ENCODE measurements around the gene POLR1A. TPM values are rescaled to one million over a fixed set of nuclear protein-coding genes. Genes with fewer than 3 reads are reported as not detected.

The POLR1A gene
- total RNA-seq, 1 experiment from 2014 or later, result 47.5 TPM

DNA sequence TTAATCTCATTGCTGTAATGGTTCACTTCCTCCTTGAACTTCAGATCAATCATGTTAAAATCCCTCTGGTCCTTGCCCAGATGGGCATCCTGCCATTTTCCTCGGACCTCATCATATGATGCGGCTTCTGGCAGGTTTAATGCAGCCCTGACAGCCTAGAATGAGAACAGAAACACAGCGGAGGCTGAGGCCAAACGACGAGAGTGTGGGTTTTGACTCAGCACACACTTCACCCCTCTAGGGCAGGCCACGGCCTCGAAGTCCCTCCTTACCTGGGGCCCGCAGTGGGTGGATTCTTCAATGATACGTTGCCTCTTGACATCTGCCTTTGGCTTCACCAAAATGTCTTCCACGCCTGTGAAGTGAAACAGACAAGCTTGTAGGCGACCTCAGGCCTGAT lies 56.8 kb downstream of the POLR1A start:
- no peak overlapping the region for H3K4me3 Mint-ChIP-seq
- H3K27me3 Mint-ChIP-seq (ENCODE audit: low read depth), result no peaks in the 10 kb centered on the region
- DNase-seq (ENCODE audit: low spot score) (no peak), ATAC-seq (no peak)
- H3K27ac Mint-ChIP-seq, result no peak overlapping the region
- ChIA-PET CTCF (no interaction called here), POLR2A (no interaction called here)
- TF ChIP-seq FOXJ3 (CRISPR knock-in tag; IDR thresholded peaks at IDR 0.05; ENCODE audit: borderline replicate concordance), result no peak
- TF ChIP-seq NR2C2 (CRISPR knock-in tag; IDR thresholded peaks at IDR 0.05), result no peak
- TF ChIP-seq CREB1 (CRISPR knock-in tag; IDR thresholded peaks at IDR 0.05), result no peak
- no peak for TF ChIP-seq KAT7 (CRISPR knock-in tag; IDR thresholded peaks at IDR 0.05; ENCODE audit: borderline replicate concordance)
- TF ChIP-seq, protein P1, sequence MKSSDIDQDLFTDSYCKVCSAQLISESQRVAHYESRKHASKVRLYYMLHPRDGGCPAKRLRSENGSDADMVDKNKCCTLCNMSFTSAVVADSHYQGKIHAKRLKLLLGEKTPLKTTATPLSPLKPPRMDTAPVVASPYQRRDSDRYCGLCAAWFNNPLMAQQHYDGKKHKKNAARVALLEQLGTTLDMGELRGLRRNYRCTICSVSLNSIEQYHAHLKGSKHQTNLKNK (CRISPR knock-in tag; IDR thresholded peaks at IDR 0.05), result no peak
- TF ChIP-seq ZNF263 (CRISPR knock-in tag; IDR thresholded peaks at IDR 0.05; ENCODE audit: low read depth), result no peak
- TF ChIP-seq MYBL2 (CRISPR knock-in tag; IDR thresholded peaks at IDR 0.05), result no peak
- TF ChIP-seq ARID4B (CRISPR knock-in tag; IDR thresholded peaks at IDR 0.05; ENCODE audit: borderline replicate concordance), result no peak
- no peak for TF ChIP-seq FOXK1 (CRISPR knock-in tag; IDR thresholded peaks at IDR 0.05)
- no peak for TF ChIP-seq ZNF281 (CRISPR knock-in tag; IDR thresholded peaks at IDR 0.05)
- TF ChIP-seq FOXP1 (CRISPR knock-in tag; IDR thresholded peaks at IDR 0.05; ENCODE audit: borderline replicate concordance), result no peak
- TF ChIP-seq E2F4 (CRISPR knock-in tag; IDR thresholded peaks at IDR 0.05; ENCODE audit: borderline replicate concordance, low read depth), result no peak
- TF ChIP-seq FOXP4 (CRISPR knock-in tag; IDR thresholded peaks at IDR 0.05), result no peak
- H3K4me1 Mint-ChIP-seq, result no peaks in the 10 kb centered on the region
- H3K9me3 Mint-ChIP-seq, result no peaks in the 10 kb centered on the region
- peaks cover 55% of the 10 kb centered on the region for H3K36me3 Mint-ChIP-seq

- Mint-ChIP-seq H3K27ac (no peak overlapping the region), H3K36me3 (peaks cover 55% of the 10 kb centered on the region), H3K4me3 (no peak overlapping the region), H3K9me3 (no peaks in the 10 kb centered on the region), H3K27me3 (ENCODE audit: low read depth) (no peaks in the 10 kb centered on the region), H3K4me1 (no peaks in the 10 kb centered on the region)
- DNase-seq (ENCODE audit: low spot score), result no peak
- CTCF ChIA-PET, result no interaction called here
- POLR2A ChIA-PET, result no interaction called here
- ATAC-seq, result no peak
- TF ChIP-seq OVOL2 (CRISPR knock-in tag; IDR thresholded peaks at IDR 0.05; ENCODE audit: borderline replicate concordance) (no peak), RORB (CRISPR knock-in tag; IDR thresholded peaks at IDR 0.05) (no peak), ZBTB43 (CRISPR knock-in tag; IDR thresholded peaks at IDR 0.05) (no peak), ZNF317 (CRISPR knock-in tag; IDR thresholded peaks at IDR 0.05; ENCODE audit: borderline replicate concordance, low read depth) (no peak), SMAD4 (CRISPR knock-in tag; IDR thresholded peaks at IDR 0.05) (no peak), ZNF425 (CRISPR knock-in tag; conservative IDR thresholded peaks at IDR 0.05) (no peak), ESRRA (CRISPR knock-in tag; IDR thresholded peaks at IDR 0.05; ENCODE audit: borderline replicate concordance) (no peak), HMGA2 (CRISPR knock-in tag; IDR thresholded peaks at IDR 0.05) (no peak), ZNF416 (CRISPR knock-in tag; IDR thresholded peaks at IDR 0.05) (no peak)
These were observed 57.3 kb downstream of the POLR1A start for GRCh38 chr2:86048383-86048701.
